IPS-18c (cell line): Measurements from ENCODE around the gene SMAD9.

Experiments
- H3K4me3 ChIP-seq: 2 replicates; pipeline ENCODE4 v1.7.0; 2013; ENCODE audit warnings: low read depth, mild to moderate bottlenecking, low read length, moderate library complexity; ENCODE audit not compliant: insufficient read depth
- H3K9me3 ChIP-seq: one replicate; pipeline ENCODE4 v1.6.1; 2013; ENCODE audit warnings: mild to moderate bottlenecking, low read length, moderate library complexity; ENCODE audit not compliant: control insufficient read depth, insufficient read depth

Gene SMAD9

DNA sequence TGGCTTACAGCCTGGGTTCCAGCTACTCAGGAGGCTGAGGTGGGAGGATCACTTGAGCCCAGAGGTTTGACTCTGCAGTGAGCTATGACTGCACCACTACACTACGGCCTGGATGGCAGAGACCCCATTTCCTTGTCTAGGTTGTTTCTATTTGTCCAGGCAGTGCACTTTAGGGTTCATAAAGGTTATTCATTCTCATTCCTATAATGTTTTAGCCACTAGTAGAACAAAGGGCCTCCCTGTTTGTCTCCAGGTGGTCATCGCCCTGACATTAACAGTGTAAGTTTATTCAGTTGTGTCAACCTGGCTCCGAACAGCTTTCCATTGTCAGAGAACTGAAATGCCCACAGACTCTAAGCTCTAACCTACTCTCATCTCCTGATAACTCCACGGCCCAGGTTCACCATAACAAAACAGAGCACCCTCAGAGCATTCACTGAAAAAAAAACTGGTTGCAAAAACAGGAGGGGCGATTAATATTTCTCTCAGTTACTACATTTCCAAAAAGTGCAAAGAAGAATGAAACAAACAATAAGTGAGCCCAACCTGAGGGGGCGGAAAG lies 37.1 kb downstream of the SMAD9 start:
- Histone ChIP-seq H3K4me3 (no peak overlapping the region), H3K9me3 (no peaks in the 10 kb centered on the region)

DNA sequence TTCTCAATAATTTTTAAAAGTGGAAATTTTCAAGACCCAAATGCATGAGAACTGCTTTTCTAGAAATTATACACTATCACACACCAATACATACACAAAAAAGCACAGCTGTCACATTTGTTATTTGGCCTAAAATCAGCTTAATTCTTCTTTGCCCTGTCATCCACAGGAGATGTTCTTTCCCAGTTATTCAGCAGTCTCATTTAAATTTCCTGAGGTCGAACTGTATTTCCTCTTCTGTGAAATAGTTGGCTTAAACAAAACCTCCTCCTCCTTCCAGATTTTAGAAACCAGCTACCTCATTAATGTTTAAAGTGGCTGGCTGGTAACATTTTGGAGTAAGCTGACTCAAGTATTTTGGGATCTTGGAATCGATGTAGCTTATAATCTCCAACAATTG lies 39.1 kb downstream of the SMAD9 start:
- Histone ChIP-seq H3K4me3 (no peak overlapping the region), H3K9me3 (no peaks in the 10 kb centered on the region)

DNA sequence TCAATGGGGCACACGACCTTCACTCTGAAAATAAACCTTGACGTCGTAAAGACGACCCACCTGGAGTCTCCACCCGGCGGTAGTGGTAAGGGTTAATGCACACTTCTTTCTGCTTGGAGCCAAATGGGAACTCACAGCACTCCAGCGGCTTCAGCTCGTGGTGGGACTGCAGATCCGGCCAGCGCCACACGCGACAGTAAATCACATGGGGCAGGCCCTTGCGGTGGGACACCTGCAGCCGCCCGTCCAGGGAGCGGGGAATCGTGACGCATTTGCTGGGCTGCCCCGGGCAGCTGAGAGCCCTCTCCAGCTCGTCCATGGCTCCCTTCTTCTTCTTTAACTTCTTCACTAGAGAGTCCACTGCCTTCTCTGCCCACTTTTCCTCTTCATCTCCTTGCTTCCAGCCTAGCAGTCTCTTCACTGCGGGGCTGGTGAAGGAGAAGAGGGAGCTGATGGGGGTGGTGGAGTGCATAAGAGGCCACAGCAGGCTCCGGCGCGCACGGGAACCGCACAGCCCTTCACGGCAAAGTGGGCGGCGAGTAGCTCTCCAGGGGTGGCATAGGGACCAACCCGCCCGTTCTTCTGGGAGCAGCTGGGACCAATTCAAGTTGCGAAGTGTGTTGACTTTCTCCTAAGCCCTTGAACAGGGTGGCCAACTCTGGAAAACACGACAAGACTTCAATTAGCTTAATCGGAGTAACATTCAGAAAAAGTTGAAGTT lies 40.7 kb downstream of the SMAD9 start:
- H3K4me3 ChIP-seq, result no peak overlapping the region
- H3K9me3 ChIP-seq, result no peaks in the 10 kb centered on the region

DNA sequence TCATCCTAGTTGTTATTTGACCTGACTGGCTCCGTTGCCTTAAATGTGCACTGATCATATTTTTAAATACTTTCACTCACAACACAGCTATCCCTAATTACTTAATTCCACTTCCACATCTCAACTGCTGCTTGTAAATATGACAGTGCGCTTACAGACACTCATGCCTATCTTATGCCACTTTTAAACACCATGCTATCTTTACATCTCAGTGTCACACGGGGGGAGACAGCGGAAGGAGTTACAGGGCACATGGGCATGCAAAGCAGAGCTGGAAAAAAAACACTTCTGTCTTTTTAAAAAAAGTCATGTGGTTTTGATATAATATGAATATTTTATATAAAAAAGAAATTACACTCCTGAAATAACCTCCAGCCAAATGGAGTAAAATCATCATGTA lies 44.1 kb downstream of the SMAD9 start:
- H3K4me3 ChIP-seq, result no peak overlapping the region
- H3K9me3 ChIP-seq, result no peaks in the 10 kb centered on the region

DNA sequence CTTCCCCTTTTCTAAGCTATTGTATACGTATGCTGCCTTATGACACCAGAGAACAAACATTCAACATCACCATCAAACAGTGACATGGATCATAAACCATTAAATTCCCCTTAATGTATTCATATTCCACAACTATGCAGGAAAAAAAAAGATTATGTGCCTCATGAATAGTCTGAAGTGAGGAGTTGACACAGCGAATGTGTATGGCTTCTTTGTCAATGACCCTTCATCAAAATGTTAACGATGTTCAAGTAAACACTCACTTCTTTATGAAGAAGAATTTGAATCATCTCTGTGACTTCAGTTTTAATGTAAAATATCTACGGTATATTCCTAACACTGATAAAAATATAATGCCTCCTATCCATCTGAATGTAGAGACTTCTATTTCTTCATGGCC lies 44.6 kb downstream of the SMAD9 start:
- no peak overlapping the region for H3K4me3 ChIP-seq

DNA sequence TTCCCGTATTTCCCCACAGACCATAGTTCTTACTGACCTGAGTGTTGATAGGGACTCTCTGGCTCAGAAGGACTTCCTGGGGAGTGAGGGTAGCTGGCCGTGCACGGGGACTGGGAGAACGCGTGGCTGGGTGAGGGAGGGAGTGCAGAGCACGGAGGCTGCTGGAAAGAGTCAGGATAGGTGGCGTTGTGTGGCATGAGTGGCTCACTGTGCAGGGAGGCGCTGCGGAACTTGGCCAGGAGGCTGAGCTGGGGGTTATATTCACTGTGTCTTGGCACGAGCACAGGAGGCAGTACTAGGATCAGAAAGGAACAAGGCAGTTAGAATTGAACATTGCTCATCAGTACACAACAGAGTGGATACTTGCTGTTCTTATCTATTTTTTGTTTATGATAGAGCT lies 47.4 kb downstream of the SMAD9 start:
- Histone ChIP-seq H3K9me3 (no peaks in the 10 kb centered on the region), H3K4me3 (no peak overlapping the region)

More for the DNA sequence above, 44.6 kb downstream of the SMAD9 start:
- no peaks in the 10 kb centered on the region for H3K9me3 ChIP-seq

DNA sequence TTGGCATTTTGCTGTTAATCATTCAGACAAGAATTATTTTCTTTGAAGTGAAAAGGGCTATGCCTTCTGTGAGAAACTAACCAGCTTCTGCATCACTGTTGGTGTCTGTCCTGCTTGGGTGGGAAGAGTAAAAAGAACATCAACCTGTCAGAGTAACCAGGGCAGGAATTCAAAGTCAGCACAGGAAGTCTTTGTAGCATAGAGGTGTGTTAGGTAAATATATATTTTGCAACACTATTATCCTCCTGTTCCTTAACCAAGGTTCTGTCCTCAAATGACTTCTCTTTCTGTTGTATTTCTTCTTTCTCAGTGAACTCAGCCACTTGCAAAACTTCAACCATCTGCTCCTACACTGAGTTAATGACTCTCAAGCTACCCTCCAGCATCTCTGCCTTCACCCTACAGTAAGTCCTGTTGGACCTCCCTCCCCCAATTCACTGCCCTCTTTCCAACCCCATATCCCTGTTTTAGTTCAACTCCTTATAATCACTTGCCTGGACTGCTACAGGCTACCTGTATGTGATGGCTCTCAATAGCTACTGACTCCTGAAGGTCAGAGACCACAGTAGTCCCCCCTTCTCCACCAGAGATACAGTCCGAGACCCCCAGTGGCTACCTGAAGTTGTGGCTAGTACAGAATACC lies 49.9 kb downstream of the SMAD9 start:
- H3K9me3 ChIP-seq, result no peaks in the 10 kb centered on the region
- H3K4me3 ChIP-seq, result no peak overlapping the region

DNA sequence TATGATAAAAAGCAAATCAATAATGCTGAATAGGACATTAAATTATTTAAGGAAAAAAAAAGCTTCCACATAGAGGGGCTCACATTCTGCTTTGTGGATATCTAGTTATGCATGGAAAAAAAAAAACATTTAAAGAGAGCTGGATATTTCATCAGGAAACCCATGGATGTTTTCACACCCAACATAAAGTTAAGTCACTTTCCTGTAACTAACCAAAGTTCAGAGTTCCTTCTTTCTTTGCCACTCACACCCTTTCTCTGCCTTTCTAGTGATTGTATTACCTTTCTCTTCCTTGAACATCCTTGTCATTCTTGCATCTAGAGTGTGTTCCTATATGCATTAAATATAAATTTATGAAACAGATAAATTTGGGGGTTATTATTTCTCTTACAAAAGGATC lies 53.8 kb downstream of the SMAD9 start:
- Histone ChIP-seq H3K4me3 (no peak overlapping the region), H3K9me3 (no peaks in the 10 kb centered on the region)

DNA sequence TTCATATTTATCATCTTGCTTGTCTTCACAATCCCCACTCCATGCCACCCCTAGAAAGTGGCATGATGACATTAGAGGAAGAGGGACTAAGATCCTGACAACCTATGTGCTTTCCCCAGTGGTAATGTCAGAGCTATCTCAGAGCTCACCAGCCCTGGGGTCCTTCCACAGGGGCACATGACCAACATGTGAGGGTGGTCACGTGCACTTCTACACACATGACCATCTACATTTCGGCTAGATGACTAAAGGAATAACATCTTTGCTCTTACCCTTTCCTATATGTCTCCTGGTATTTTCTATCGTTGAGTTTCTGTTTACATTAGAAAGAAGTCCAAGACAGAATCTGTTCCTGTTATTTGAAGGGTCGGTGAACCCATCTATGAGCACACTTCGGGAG lies 54.8 kb downstream of the SMAD9 start:
- no peaks in the 10 kb centered on the region for H3K9me3 ChIP-seq
- no peak overlapping the region for H3K4me3 ChIP-seq

DNA sequence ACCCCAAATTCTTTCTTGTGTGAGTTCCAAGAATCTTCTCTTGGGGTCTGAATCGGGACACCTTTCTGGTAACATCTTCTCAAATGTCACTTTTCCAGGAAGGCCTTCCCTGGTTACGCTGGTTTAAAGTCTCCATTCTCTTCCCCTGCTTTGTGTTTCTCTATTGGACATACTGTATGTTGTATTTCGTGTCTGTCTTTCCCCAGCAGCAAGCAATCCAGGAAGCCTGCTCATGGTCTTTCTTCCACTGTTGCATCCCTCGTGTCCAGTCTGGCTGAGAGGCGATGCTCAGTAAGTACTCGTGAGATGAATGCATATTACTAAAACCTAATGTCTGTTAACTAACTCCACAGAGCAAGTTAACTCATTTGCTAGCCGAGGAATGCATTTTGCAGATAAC lies 57.3 kb downstream of the SMAD9 start:
- H3K9me3 ChIP-seq, result no peaks in the 10 kb centered on the region

DNA sequence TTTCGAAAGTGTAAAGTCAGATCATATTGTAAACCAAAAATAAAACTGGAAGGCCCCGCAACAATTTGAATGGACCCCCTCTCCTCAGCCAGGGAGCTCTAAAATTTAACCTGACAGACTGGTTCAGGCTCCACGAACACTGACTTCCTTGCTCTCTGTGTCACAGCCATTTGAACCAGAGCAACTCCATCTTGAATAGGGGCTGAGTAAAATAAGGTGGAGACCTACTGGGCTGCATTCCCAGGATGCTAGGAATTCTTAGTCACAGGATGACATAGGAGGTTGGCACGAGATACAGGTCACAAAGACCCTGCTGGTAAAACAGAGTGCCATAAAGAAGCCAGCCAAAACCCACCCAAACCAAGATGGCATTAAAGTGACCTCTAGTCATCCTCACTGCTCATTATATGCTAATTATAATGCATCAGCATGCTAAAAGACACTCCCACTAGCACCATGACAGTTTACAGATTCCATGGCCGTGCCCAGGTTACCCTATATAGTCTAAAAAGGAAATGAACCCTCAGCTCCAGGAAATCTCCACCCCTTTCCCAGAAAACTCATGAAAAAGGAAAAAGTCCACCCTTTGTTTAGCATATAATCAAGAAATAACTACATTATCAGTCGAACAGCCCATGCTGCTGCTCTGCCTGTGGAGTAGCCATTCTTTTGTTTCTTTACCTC lies 57.9 kb downstream of the SMAD9 start:
- no peaks in the 10 kb centered on the region for H3K9me3 ChIP-seq
- H3K4me3 ChIP-seq, result no peak overlapping the region

More for the DNA sequence above, 57.3 kb downstream of the SMAD9 start:
- H3K4me3 ChIP-seq, result no peak overlapping the region

DNA sequence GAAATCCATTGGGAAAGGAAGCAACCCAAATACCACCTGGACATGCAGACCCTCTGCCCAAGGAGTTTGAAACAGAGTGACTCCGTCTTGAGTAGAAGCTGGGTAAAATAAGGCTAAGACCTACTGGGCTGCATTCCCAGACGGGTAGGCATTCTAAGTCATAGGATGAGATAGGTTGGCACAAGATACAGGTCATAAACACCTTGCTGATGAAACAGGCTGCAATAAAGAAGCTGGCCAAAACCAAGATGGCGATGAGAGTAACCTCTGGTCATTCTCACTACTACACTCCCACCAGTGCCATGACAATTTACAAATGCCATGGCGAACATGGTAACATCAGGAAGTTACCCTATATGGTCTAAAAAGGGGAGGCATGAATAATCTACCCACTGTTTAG lies 60.8 kb downstream of the SMAD9 start:
- Histone ChIP-seq H3K4me3 (no peak overlapping the region), H3K9me3 (no peaks in the 10 kb centered on the region)

DNA sequence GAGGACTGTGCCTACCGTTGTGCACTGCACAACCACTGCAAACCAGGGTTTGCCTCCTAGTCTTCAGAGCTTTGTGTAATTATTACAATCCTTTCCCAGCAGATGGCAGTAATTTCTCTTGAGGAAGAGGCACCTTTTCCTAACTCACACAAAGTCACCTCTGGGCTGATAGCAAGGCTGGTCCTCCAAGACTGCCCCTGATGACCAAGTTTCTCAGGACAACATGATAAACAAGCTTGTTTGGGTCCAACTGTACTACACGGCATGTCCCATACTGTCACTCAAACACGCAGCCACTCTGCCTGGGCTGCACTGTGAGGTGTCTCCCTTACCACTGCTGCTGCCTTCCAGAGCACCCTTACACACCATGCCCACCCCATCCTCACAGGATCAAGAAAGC lies 61.7 kb downstream of the SMAD9 start:
- H3K4me3 ChIP-seq, result no peak overlapping the region
- no peaks in the 10 kb centered on the region for H3K9me3 ChIP-seq

DNA sequence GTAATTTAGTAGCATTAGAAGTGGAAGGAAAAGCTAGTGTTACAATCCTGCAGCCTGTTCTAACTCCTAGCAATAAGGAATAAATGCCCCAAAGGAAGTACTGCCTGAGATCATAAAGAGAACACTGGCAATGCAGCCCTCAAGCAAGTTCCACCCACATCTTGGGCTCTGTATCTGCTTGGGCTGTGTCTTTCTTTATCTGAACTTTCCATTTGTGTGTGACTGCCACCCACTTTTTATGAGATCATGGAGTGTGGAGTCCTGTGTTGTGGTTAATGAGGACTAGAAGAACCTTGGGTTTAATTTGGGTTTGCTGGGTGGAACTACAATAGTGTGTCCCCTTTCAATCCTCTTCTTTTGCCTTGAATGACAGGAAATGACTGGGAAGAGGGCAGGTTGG lies 62.8 kb downstream of the SMAD9 start:
- Histone ChIP-seq H3K9me3 (no peaks in the 10 kb centered on the region), H3K4me3 (no peak overlapping the region)

DNA sequence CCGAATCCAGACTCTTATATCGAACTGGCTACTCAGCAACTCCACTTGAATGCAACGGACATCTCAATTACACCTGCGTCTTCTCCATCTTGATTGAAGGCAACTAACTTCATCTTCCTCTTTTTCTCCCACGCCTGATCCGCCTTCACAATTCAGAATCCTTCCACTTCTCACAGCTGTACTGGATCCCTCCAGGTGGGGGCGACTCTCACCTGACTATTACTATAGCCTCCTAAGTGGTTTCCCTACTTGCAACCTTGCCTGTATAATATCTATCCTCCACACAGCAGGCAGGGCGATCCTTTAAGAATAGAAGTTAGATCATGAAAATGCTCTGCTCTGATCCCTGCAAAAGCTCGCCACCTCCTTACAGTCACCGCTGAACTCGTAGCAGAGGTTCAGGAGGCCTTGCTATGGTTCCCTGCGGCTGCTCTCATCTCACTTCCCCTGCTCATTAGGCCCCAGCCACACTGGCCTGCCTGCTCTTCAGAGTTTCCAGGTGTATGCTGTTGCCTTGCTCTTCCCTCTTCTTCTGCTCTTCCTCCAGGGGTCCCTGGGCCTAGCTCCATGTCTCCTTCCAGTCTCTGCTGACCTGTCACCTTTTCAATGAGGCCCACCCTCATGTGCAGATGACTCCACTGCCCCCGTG lies 69.1 kb downstream of the SMAD9 start:
- no peak overlapping the region for H3K4me3 ChIP-seq

DNA sequence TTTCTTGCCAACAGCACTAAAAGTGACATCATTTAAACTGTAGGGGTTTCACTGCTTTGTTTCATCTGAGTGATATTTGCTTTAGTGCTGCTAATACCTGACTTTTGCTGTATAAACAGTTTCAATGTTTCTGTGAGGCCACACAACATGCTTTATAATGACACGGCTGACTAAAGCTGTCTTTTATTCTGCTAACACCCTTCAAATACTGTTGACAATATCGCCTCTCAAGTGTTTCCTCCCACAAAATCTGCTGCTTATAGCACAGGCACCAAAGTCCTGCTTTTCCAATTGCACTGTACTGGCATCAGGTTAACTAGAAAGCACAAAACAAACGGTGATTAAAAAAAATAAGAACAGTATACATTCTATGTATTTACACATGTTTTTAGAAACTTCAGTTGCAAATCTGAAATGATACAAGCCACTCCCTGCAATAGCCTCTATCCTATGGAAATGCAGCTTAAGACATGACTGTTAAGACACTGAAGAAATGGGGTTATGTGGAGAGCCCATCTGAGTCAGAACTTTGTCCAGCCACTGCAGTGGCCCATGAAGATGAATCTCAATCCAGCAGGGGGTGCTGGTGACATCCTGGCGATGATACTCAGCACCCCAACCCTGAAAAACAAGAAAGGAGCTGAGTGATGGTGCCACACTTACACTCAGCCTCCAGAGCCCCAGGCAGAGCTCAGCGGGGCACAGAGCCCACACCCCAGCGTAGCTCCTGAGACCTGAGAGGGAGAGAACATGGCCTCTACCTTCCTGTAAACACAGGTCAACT lies 71.6 kb downstream of the SMAD9 start:
- Histone ChIP-seq H3K4me3 (no peak overlapping the region), H3K9me3 (no peaks in the 10 kb centered on the region)

More for the DNA sequence above, 69.1 kb downstream of the SMAD9 start:
- H3K9me3 ChIP-seq, result no peaks in the 10 kb centered on the region

DNA sequence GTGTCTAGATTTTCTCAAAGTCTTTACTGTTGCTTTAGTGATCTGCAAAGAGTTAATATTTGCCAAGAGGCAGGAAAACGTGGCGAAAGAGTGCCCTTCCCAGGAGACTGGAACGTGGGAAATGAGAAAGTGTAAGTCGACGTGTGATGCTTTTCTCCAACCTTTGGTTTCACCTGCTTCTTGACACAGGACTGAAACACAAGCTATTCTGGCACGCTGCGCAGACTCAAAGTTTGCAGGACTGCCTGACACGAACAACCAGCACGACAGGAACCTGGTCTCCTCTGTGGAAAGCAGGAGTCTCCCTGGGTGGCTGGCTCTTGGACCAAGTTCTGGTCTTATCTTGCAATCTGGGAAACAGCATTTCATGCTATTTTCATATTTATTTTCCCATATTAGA lies 72.4 kb downstream of the SMAD9 start:
- no peaks in the 10 kb centered on the region for H3K9me3 ChIP-seq
- no peak overlapping the region for H3K4me3 ChIP-seq
